A673 (cell line): ENCODE results near the gene PSMF1. TPM values are rescaled to one million over a fixed set of nuclear protein-coding genes. Genes with fewer than 3 reads are reported as not detected.

Source experiments
- BruUV-seq: library from RNA; stranded (reverse); fragments of 400-500 nt; replicated peaks from 2 replicates; lab custom pipeline; 2021; lab: Mats Ljungman, UMichigan
- CTCF ChIA-PET: fragments of 300-600 bp; sonication (Branson Sonifier 250); formaldehyde crosslinking; loops from one replicate; lab custom pipeline; 2022; ENCODE audit warnings: antibody characterized with exemption; lab: Charles Lee
- POLR2A ChIA-PET: fragments of 300-600 bp; sonication (Branson Sonifier 250); formaldehyde crosslinking; loops from one replicate; lab custom pipeline; 2022; ENCODE audit warnings: antibody characterized with exemption; ENCODE audit not compliant: low non-redundant PET; lab: Charles Lee
- DNase-seq: peaks from one replicate; pipeline ENCODE4 v3.0.0-alpha.2; 2015; ENCODE audit warnings: low spot score
- H3K27ac ChIP-seq: fragments of 200-600 bp; sonication (generic); 2 replicates; pipeline ENCODE4 v1.5.1; 2016; ENCODE audit warnings: mixed run types, low read depth, mild to moderate bottlenecking, mixed read lengths, antibody characterized with exemption, low read length; ENCODE audit not compliant: poor library complexity, severe bottlenecking
- H3K27me3 ChIP-seq: fragments of 200-600 bp; sonication (generic); replicated peaks from 2 replicates; pipeline ENCODE4 v1.6.1; 2017; ENCODE audit warnings: mixed run types, low read depth, mild to moderate bottlenecking, mixed read lengths, antibody characterized with exemption, low read length; ENCODE audit not compliant: insufficient read depth, poor library complexity
- H3K36me3 ChIP-seq: fragments of 200-600 bp; sonication (generic); 2 replicates; pipeline ENCODE4 v1.6.1; 2016; ENCODE audit warnings: mixed run types, mild to moderate bottlenecking, mixed read lengths, antibody characterized with exemption, low read length; ENCODE audit not compliant: insufficient read depth, poor library complexity, severe bottlenecking
- H3K4me1 ChIP-seq: fragments of 200-600 bp; sonication (generic); 2 replicates; pipeline ENCODE4 v1.6.1; 2017; ENCODE audit warnings: mixed run types, mild to moderate bottlenecking, mixed read lengths, antibody characterized with exemption, low read length; ENCODE audit not compliant: insufficient read depth, poor library complexity, severe bottlenecking
- H3K4me3 ChIP-seq: fragments of 200-600 bp; sonication (generic); 2 replicates; pipeline ENCODE4 v1.5.1; 2016; ENCODE audit warnings: low read depth, mixed run types, mild to moderate bottlenecking, mixed read lengths, low read length; ENCODE audit not compliant: poor library complexity, severe bottlenecking
- H3K9me3 ChIP-seq: fragments of 200-600 bp; sonication (generic); 2 replicates; pipeline ENCODE4 v1.6.1; 2016; ENCODE audit warnings: mixed run types, low read depth, mild to moderate bottlenecking, mixed read lengths, antibody characterized with exemption, low read length; ENCODE audit not compliant: poor library complexity, severe bottlenecking
- EZH2 ChIP-seq: fragments of 200-600 bp; sonication (generic); IDR thresholded peaks from 2 replicates; pipeline ENCODE4 v1.6.1; 2017; ENCODE audit warnings: borderline replicate concordance, low read depth, mild to moderate bottlenecking, mixed read lengths, antibody characterized with exemption, low read length; ENCODE audit not compliant: poor library complexity, severe bottlenecking
- intact Hi-C: fragments of 100-400 bp; cut with micrococcal nuclease; formaldehyde crosslinking; loops from one replicate; pipeline ENCODE4 v1.10.0; 2022; ENCODE audit not compliant: unreplicated experiment
- total RNA-seq: library from RNA; stranded (reverse); gene quantifications from 2 replicates; pipeline ENCODE4 v1.2.3, GENCODE V29; 2021
- TF ChIP-seq, protein P1 (sequence below): fragments of 300-800, 200-600 bp; sonication (generic); conservative IDR thresholded peaks from 2 replicates; pipeline ENCODE4 v1.5.1; 2017; ENCODE audit warnings: low read depth, mild to moderate bottlenecking, antibody characterized with exemption, low read length, moderate library complexity, mixed read lengths

PSMF1 gene
- total RNA-seq, 1 experiment from 2014 or later, result 130 TPM

DNA sequence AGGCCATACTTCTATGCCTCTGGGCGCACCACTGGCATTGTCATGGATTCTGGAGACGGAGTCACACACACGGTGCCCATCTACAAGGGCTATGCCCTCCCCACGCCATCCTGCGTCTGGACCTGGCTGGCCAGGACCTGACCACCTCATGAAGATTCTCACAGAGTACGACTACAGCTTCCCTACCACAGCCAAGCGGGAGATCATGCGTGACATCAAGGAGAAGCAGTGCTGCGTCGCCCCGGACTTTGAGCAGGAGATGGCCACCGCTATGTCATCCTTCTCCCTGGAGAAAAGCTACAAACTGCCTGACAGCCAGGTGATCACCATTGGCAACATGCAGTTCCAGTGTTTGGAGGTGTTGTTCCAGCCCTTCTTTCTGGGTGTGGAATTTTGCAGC is 42.6 kb downstream of the PSMF1 start:
- ChIA-PET CTCF (no interaction called here), POLR2A (no interaction called here)
- Histone ChIP-seq H3K4me1 (no peaks in the 10 kb centered on the region), H3K27ac (no peak overlapping the region), H3K27me3 (no peaks in the 10 kb centered on the region), H3K9me3 (no peaks in the 10 kb centered on the region), H3K36me3 (peaks cover 22% of the 10 kb centered on the region), H3K4me3 (no peak overlapping the region)
- intact Hi-C loops, result no loop called here
- no TSS peak for BruUV-seq
- no peak for DNase-seq
- TF ChIP-seq EZH2, result no peak
- TF ChIP-seq, protein P1, sequence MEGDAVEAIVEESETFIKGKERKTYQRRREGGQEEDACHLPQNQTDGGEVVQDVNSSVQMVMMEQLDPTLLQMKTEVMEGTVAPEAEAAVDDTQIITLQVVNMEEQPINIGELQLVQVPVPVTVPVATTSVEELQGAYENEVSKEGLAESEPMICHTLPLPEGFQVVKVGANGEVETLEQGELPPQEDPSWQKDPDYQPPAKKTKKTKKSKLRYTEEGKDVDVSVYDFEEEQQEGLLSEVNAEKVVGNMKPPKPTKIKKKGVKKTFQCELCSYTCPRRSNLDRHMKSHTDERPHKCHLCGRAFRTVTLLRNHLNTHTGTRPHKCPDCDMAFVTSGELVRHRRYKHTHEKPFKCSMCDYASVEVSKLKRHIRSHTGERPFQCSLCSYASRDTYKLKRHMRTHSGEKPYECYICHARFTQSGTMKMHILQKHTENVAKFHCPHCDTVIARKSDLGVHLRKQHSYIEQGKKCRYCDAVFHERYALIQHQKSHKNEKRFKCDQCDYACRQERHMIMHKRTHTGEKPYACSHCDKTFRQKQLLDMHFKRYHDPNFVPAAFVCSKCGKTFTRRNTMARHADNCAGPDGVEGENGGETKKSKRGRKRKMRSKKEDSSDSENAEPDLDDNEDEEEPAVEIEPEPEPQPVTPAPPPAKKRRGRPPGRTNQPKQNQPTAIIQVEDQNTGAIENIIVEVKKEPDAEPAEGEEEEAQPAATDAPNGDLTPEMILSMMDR, result no peak

DNA sequence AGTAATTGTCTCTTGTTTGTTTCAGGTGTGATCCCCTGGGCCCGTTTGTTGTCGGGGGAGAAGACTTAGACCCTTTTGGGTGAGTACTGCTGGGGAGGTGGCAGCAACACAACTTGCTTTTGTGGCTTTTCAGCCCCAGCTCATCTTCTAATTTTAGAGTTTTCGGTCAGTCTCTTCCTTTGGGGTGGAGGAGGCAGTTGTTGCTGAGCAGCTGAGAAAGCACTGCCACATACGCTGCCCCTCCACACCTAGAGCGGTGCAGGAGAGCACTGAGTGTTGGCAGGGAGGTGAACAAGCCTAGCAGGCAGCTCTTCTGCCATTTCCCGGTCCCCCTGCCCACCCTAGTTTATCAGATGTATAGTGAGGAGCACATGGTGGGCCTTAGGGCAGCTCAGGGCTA is 44.7 kb downstream of the PSMF1 start:
- Histone ChIP-seq H3K4me3 (no peak overlapping the region), H3K9me3 (no peaks in the 10 kb centered on the region), H3K27ac (no peak overlapping the region), H3K27me3 (no peaks in the 10 kb centered on the region), H3K4me1 (no peaks in the 10 kb centered on the region), H3K36me3 (peaks cover 33% of the 10 kb centered on the region)
- ChIA-PET POLR2A (no interaction called here), CTCF (no interaction called here)
- no TSS peak for BruUV-seq
- intact Hi-C loops, result no loop called here
- TF ChIP-seq, protein P1, result no peak
- no peak for TF ChIP-seq EZH2
- no peak for DNase-seq

GRCh38 chr20:1163653-1164052 is 45.3 kb downstream of the PSMF1 start:
- Histone ChIP-seq H3K36me3 (peaks cover 33% of the 10 kb centered on the region), H3K4me1 (no peaks in the 10 kb centered on the region), H3K27me3 (no peaks in the 10 kb centered on the region), H3K27ac (no peak overlapping the region), H3K4me3 (no peak overlapping the region), H3K9me3 (no peaks in the 10 kb centered on the region)
- POLR2A ChIA-PET, result no interaction called here
- intact Hi-C loops, result no loop called here
- BruUV-seq, result no TSS peak
- TF ChIP-seq, protein P1, result no peak
- no peak for TF ChIP-seq EZH2
- DNase-seq, result no peak
- CTCF ChIA-PET, result no interaction called here
